Peyer's patch (tissue), 4 donors: Measurements from ENCODE around the gene UTY.

Source experiments
- POLR2A ChIP-seq, 2 donors: fragments of 450-650 bp; IDR thresholded peaks; one replicate each; pipeline ENCODE4 v1.5.1; 2017; ENCODE audit warnings: antibody characterized with exemption in 2 of 2, mild to moderate bottlenecking in 2 of 2, moderate library complexity in 2 of 2
- TF ChIP-seq, protein P1 (sequence below), 6 experiments: fragments of 450-650 bp in 4 of 6; fragments of 200-600 bp in 2 of 6; sonication (generic) in 1 of 6; IDR thresholded peaks; one replicate each; pipeline ENCODE4 v1.5.1; 2017 to 2019; ENCODE audit warnings: antibody characterized with exemption in 6 of 6, mild to moderate bottlenecking in 3 of 6, moderate library complexity in 1 of 6

DNA sequence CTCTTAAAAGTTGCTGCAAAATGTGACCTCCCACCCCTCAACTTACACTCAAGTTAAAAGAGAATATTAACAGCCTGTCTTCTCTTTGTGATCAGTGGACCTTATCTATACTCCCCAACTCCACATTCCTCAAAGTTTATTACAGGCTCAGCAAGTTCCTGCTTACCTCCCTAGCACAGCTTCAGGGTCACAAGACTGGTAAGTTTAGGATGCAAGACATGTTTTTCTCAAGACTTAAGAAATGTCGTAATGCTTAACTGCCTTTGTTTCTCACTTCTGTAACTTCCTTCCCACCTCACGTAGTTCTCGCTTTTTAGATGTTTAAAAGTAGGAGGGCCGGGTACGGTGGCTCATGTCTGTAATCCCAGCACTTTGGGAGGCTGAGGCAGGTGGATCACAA lies 132.7 kb downstream of the UTY start:
- TF ChIP-seq POLR2A (IDR thresholded peaks at IDR 0.05), result no peak
- TF ChIP-seq, protein P1, sequence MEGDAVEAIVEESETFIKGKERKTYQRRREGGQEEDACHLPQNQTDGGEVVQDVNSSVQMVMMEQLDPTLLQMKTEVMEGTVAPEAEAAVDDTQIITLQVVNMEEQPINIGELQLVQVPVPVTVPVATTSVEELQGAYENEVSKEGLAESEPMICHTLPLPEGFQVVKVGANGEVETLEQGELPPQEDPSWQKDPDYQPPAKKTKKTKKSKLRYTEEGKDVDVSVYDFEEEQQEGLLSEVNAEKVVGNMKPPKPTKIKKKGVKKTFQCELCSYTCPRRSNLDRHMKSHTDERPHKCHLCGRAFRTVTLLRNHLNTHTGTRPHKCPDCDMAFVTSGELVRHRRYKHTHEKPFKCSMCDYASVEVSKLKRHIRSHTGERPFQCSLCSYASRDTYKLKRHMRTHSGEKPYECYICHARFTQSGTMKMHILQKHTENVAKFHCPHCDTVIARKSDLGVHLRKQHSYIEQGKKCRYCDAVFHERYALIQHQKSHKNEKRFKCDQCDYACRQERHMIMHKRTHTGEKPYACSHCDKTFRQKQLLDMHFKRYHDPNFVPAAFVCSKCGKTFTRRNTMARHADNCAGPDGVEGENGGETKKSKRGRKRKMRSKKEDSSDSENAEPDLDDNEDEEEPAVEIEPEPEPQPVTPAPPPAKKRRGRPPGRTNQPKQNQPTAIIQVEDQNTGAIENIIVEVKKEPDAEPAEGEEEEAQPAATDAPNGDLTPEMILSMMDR (IDR thresholded peaks at IDR 0.05), result no peak
